Measurements from ENCODE around the gene NPHP1.

GRCh38 chr2:110115291-110116032 lies 89.4 kb downstream of the NPHP1 start, which contains the start of gene MALL:
- TF ChIP-seq CTCF (conservative IDR thresholded peaks at IDR 0.05; ENCODE audit: low read length) (no peak), EZH2phosphoT487 (IDR thresholded peaks at IDR 0.05; ENCODE audit: borderline replicate concordance) (no peak)
